Neural crest cell (in vitro differentiated cells): ENCODE results near the gene QSOX1. TPM values are rescaled to one million over a fixed set of nuclear protein-coding genes. Genes with fewer than 3 reads are reported as not detected.

Experiments used
- DNase-seq: peaks from one replicate; pipeline ENCODE4 v3.0.0; 2021; ENCODE audit warnings: low read depth, mixed read lengths, low spot score
- H3K27ac Mint-ChIP-seq: one replicate; pipeline ENCODE4 v1.8.0; 2021; ENCODE audit warnings: mild to moderate bottlenecking, mixed read lengths; ENCODE audit not compliant: unreplicated experiment
- H3K27me3 Mint-ChIP-seq: 2 replicates; pipeline ENCODE4 v1.8.0; 2021; ENCODE audit warnings: low read depth, mild to moderate bottlenecking, mixed read lengths
- H3K36me3 Mint-ChIP-seq: 2 replicates; pipeline ENCODE4 v1.8.0; 2021; ENCODE audit warnings: low read depth, mild to moderate bottlenecking, mixed read lengths
- H3K4me1 Mint-ChIP-seq: 2 replicates; pipeline ENCODE4 v1.8.0; 2021; ENCODE audit warnings: mixed read lengths
- H3K4me3 Mint-ChIP-seq: one replicate; pipeline ENCODE4 v1.8.0; 2021; ENCODE audit warnings: mild to moderate bottlenecking, mixed read lengths
- H3K9me3 Mint-ChIP-seq: 2 replicates; pipeline ENCODE4 v1.8.0; 2021; ENCODE audit warnings: mixed read lengths
- total RNA-seq: library from RNA; stranded (reverse); gene quantifications from 2 replicates; pipeline ENCODE4 v1.2.1, GENCODE V29; 2021
- TF ChIP-seq, protein P1 (sequence below): fragments of 200-600 bp; sonication (generic); conservative IDR thresholded peaks from 2 replicates; pipeline ENCODE4 v1.5.0; 2021; ENCODE audit warnings: antibody characterized with exemption, mild to moderate bottlenecking

Gene QSOX1
- total RNA-seq, 1 donor from 2014 or later: 39.8 TPM

DNA sequence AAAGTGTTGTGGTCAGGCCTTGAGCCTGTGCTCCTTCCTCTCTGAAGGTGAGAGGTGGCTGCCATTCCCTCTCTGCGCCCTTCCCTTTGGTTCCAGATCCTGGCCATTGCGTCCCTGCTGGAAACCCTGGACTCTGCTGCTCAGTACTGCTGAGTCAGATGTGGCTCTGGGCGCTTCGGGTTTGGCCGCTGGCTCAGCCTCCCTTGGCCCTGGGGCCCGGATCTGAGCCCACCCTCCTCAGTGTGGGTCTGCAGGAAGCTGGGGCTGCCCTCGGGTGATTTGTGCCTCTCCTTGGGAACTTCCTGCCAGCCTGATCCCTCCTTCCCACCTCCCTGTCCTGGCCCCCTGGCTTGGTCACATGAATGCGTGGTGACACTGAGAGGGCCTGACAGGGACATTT is 32.2 kb downstream of the QSOX1 start:
- TF ChIP-seq, protein P1, sequence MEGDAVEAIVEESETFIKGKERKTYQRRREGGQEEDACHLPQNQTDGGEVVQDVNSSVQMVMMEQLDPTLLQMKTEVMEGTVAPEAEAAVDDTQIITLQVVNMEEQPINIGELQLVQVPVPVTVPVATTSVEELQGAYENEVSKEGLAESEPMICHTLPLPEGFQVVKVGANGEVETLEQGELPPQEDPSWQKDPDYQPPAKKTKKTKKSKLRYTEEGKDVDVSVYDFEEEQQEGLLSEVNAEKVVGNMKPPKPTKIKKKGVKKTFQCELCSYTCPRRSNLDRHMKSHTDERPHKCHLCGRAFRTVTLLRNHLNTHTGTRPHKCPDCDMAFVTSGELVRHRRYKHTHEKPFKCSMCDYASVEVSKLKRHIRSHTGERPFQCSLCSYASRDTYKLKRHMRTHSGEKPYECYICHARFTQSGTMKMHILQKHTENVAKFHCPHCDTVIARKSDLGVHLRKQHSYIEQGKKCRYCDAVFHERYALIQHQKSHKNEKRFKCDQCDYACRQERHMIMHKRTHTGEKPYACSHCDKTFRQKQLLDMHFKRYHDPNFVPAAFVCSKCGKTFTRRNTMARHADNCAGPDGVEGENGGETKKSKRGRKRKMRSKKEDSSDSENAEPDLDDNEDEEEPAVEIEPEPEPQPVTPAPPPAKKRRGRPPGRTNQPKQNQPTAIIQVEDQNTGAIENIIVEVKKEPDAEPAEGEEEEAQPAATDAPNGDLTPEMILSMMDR: no peak
- no peak overlapping the region for H3K27ac Mint-ChIP-seq
- no peaks in the 10 kb centered on the region for H3K9me3 Mint-ChIP-seq
- H3K36me3 Mint-ChIP-seq: peaks cover 2% of the 10 kb centered on the region
- no peak for DNase-seq
- H3K4me3 Mint-ChIP-seq: no peak overlapping the region
- no peaks in the 10 kb centered on the region for H3K27me3 Mint-ChIP-seq
- H3K4me1 Mint-ChIP-seq: peaks cover 8% of the 10 kb centered on the region

- H3K4me3 Mint-ChIP-seq: no peak overlapping the region
- TF ChIP-seq, protein P1: no peak
- H3K4me1 Mint-ChIP-seq: peaks cover 8% of the 10 kb centered on the region
- no peaks in the 10 kb centered on the region for H3K9me3 Mint-ChIP-seq
- no peak for DNase-seq
- H3K27me3 Mint-ChIP-seq: no peaks in the 10 kb centered on the region
- peaks cover 2% of the 10 kb centered on the region for H3K36me3 Mint-ChIP-seq
- H3K27ac Mint-ChIP-seq: no peak overlapping the region
Measured at GRCh38 chr1:180187626-180188025, 33.0 kb downstream of the QSOX1 start.

- Mint-ChIP-seq H3K4me1 (peaks cover 12% of the 10 kb centered on the region), H3K36me3 (peaks cover 6% of the 10 kb centered on the region), H3K4me3 (no peak overlapping the region), H3K27ac (no peak overlapping the region), H3K9me3 (no peaks in the 10 kb centered on the region), H3K27me3 (peaks cover 2% of the 10 kb centered on the region)
- TF ChIP-seq, protein P1: peak; percentile 83
- peak; percentile 69 for DNase-seq
Measured at GRCh38 chr1:180188091-180188506, 33.4 kb downstream of the QSOX1 start.

- Mint-ChIP-seq H3K27ac (no peak overlapping the region), H3K27me3 (peaks cover 2% of the 10 kb centered on the region), H3K4me3 (no peak overlapping the region), H3K4me1 (peaks cover 14% of the 10 kb centered on the region), H3K9me3 (no peaks in the 10 kb centered on the region), H3K36me3 (peaks cover 7% of the 10 kb centered on the region)
- TF ChIP-seq, protein P1: no peak
- no peak for DNase-seq
Measured at GRCh38 chr1:180188684-180189175, 34.1 kb downstream of the QSOX1 start.

DNA sequence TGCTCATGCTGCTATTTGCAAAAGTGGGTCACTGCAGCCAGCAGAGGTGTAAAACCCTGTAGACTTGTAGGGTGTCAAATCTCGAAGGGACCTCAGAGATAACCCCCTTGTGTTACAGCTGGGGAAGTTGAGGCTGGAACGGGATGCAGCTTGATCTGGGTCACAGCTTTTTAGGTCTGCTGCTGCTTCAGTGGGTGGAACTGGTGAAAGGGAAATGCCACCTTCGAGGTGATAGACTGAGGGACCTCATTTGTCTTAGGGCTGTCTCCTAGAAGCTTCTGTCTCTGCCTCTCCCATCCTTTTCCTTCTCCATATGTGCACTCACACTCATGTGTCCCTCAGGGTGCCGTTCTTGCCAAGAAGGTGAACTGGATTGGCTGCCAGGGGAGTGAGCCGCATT is 35.4 kb downstream of the QSOX1 start:
- TF ChIP-seq, protein P1: no peak
- Mint-ChIP-seq H3K36me3 (peaks cover 7% of the 10 kb centered on the region), H3K4me3 (no peak overlapping the region), H3K27me3 (peaks cover 2% of the 10 kb centered on the region), H3K27ac (no peak overlapping the region), H3K9me3 (no peaks in the 10 kb centered on the region), H3K4me1 (peaks cover 14% of the 10 kb centered on the region)
- no peak for DNase-seq
